Brain microvascular endothelial cell (primary cell): ENCODE measurements around the gene POFUT1.
A peak's percentile ranks its signal among the peaks of the same experiment; 100 is the strongest.
"Not testable (repeated sequence)": the region's sequence is repeated elsewhere in the genome, so short reads cannot be mapped to it uniquely, and the experiment has no call there.

Source experiments
- DNase-seq: peaks from one replicate; pipeline ENCODE4 v3.0.0-alpha.2; 2020
- H3K27ac ChIP-seq: fragments of 250-450 bp; sonication (Bioruptor Pico); 2 replicates; pipeline ENCODE4 v1.5.1; 2020; ENCODE audit warnings: mild to moderate bottlenecking, moderate library complexity
- H3K27me3 ChIP-seq: fragments of 250-450 bp; sonication (Bioruptor Pico); replicated peaks from 2 replicates; pipeline ENCODE4 v1.5.1; 2020; ENCODE audit warnings: mild to moderate bottlenecking
- H3K36me3 ChIP-seq: fragments of 250-450 bp; sonication (Bioruptor Pico); replicated peaks from 2 replicates; pipeline ENCODE4 v1.5.1; 2020; ENCODE audit warnings: mild to moderate bottlenecking
- H3K4me3 ChIP-seq: 2 replicates; pipeline ENCODE4 v1.5.1; 2011; ENCODE audit warnings: low read depth, mild to moderate bottlenecking, control low read depth, low read length, moderate library complexity
- in situ Hi-C: cut with HindIII; loops from 2 replicates; pipeline ENCODE4 v1.10.0; 2017; ENCODE audit warnings: low sequenced_read_pairs, low pct_ligation_motif_present
- TF ChIP-seq, protein P1 (sequence below): IDR thresholded peaks from 2 replicates; pipeline ENCODE4 v1.5.1; 2011; ENCODE audit warnings: low read depth, mild to moderate bottlenecking, moderate library complexity, low read length, control low read depth, inconsistent platforms; ENCODE audit errors: missing control alignments

POFUT1 gene

GRCh38 chr20:32195581-32195980 is 12.1 kb upstream of the POFUT1 start:
- DNase-seq = no peak
- in situ Hi-C loops = no loop called here
- H3K36me3 ChIP-seq = peaks cover 41% of the 10 kb centered on the region
- no peak overlapping the region for H3K27ac ChIP-seq
- TF ChIP-seq, protein P1, sequence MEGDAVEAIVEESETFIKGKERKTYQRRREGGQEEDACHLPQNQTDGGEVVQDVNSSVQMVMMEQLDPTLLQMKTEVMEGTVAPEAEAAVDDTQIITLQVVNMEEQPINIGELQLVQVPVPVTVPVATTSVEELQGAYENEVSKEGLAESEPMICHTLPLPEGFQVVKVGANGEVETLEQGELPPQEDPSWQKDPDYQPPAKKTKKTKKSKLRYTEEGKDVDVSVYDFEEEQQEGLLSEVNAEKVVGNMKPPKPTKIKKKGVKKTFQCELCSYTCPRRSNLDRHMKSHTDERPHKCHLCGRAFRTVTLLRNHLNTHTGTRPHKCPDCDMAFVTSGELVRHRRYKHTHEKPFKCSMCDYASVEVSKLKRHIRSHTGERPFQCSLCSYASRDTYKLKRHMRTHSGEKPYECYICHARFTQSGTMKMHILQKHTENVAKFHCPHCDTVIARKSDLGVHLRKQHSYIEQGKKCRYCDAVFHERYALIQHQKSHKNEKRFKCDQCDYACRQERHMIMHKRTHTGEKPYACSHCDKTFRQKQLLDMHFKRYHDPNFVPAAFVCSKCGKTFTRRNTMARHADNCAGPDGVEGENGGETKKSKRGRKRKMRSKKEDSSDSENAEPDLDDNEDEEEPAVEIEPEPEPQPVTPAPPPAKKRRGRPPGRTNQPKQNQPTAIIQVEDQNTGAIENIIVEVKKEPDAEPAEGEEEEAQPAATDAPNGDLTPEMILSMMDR = no peak
- H3K4me3 ChIP-seq = no peak overlapping the region
- H3K27me3 ChIP-seq = no peaks in the 10 kb centered on the region

- H3K27me3 ChIP-seq, DNase-seq, in situ Hi-C loops, H3K27ac ChIP-seq, H3K4me3 ChIP-seq: not testable (repeated sequence)
- H3K36me3 ChIP-seq = peaks cover 49% of the 10 kb centered on the region
Measured at GRCh38 chr20:32196613-32197012, 11.1 kb upstream of the POFUT1 start.

DNA sequence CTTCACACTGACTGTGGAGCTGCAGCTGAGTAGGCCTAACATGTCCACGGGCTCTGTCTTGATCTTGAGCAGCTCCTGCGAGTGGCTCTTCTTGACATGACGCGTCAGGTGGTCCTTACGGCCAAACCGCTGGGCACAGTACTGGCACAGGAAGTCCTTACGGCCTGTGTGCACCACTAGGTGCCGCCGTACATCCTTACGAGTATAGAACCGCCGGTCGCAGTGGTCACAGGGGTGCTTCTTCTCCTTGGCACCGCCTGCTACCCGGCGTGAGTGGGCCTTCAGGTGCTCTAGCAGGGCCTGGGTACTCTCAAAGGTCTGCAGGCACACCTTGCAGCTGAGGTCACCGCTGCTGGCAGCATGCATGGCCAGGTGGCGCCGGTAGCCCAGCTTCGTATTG is 10.5 kb upstream of the POFUT1 start:
- peaks cover 49% of the 10 kb centered on the region for H3K36me3 ChIP-seq
- H3K27ac ChIP-seq, in situ Hi-C loops, H3K4me3 ChIP-seq, H3K27me3 ChIP-seq, DNase-seq: not testable (repeated sequence)
- TF ChIP-seq, protein P1 = peak; percentile 9

DNA sequence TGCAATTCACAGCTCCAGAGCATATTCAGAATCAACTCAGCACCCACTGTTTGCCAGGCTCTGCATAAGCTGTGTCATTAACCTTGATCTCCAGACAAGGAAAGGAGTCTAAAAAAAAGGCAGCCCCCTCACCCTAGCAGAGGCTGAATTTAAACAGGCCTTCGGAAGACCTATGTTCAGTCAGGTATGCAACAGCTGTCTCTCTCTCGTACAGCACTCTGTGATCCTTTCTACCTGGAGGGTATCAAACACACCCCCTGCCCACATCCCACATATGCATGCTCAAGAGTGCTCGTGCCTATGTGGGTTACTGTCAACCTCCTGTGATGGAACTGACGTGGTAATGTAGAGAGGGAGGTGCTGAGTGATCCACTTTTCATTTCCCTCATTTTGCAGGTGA is 8.7 kb upstream of the POFUT1 start:
- H3K27ac ChIP-seq = no peak overlapping the region
- H3K36me3 ChIP-seq = peaks cover 49% of the 10 kb centered on the region
- no peaks in the 10 kb centered on the region for H3K27me3 ChIP-seq
- no peak overlapping the region for H3K4me3 ChIP-seq
- no peak for DNase-seq
- in situ Hi-C loops = no loop called here
- TF ChIP-seq, protein P1 = no peak

GRCh38 chr20:32201296-32201976 is 6.2 kb upstream of the POFUT1 start:
- no peak overlapping the region for H3K4me3 ChIP-seq
- TF ChIP-seq, protein P1 = no peak
- H3K36me3 ChIP-seq = peaks cover 37% of the 10 kb centered on the region
- in situ Hi-C loops = no loop called here
- H3K27ac ChIP-seq = no peak overlapping the region
- no peak for DNase-seq
- no peaks in the 10 kb centered on the region for H3K27me3 ChIP-seq

- TF ChIP-seq, protein P1 = no peak
- Histone ChIP-seq H3K36me3 (peaks cover 35% of the 10 kb centered on the region), H3K27me3 (no peaks in the 10 kb centered on the region), H3K27ac (no peak overlapping the region), H3K4me3 (no peak overlapping the region)
- no peak for DNase-seq
- in situ Hi-C loops = no loop called here
Measured at GRCh38 chr20:32201977-32202363, 5.7 kb upstream of the POFUT1 start.
